CD4-positive, alpha-beta T cell treated with Interleukin-4 for 1 hour (primary cell): ENCODE data around the gene IFNA1.
"Not testable (repeated sequence)": the region's sequence is repeated elsewhere in the genome, so short reads cannot be mapped to it uniquely, and the experiment has no call there.

Experiments
- DNase-seq, 2 donors: peaks; one replicate each; pipeline ENCODE4 v3.0.0-alpha.2; 2020 to 2022

IFNA1 gene

GRCh38 chr9:21449312-21449711 lies 9.1 kb downstream of the IFNA1 start:
- not testable (repeated sequence) for DNase-seq

DNA sequence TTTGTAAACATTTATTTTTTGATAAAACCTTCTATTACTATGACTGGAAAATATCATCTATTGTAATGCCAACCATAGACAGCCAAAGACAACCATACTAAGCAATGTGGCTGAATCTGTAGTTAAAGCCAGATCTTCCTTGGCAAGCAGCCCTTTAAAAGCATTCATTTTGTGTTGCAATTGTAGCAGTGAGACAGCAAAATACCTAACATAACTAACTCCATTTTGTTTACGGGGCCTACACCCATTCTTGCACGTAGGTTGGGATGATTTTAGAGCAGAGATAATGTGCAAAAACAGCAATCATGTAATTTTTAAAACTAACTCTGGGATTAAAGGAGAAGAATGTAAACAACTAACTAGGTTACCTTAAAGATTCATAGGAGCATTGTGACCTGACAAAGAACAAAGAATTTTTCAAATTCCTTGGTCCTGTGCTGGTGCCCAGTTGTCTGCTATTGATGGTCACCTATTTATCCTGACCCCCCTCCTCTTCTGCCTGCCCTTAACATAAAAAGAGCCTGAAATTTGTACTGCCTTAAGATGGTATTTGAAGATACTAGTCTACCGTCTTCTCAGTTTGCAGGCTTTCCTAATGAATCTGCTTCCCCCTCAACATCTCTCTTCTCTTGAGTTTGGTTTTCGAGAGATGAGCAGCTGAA lies 10.6 kb downstream of the IFNA1 start:
- DNase-seq, result no peak

- no peak for DNase-seq
These were observed 12.4 kb downstream of the IFNA1 start for GRCh38 chr9:21452681-21453080.

DNA sequence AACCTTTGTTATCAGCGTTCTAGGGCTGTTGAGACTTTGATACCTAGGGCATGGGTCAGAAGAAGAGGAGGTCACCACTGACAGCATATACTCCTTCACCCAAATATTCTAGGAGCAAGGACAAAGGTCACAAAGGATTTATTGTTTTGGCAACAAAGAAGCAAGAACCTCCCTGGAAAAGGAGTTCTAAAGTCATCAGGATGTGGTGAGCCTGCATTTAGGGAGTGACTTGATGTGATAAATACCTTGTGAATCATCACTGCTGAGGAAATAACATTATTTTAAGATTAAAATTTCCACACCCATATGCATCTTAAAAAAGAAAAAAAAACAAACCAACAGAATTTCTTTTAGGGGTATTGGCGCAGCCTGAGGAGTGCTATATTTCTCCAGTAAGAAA lies 13.9 kb downstream of the IFNA1 start:
- no peak for DNase-seq

DNA sequence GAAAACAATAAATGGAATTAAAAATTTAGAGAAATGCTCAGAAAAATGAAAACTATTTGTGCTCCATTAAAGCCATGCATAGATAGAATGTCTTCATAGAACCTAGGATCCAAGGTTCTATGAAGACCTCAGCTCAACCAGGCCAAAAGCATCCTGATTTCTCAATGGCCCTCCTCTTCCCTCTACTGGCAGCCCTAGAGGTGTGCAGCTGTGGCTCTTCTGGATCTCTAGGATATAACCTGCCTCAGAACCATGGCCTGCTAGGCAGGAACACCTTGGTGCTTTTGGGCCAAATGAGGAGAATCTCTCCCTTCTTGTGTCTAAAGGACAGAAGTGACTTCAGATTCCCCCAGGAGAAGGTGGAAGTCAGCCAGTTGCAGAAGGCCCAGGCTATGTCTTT lies 15.1 kb downstream of the IFNA1 start:
- DNase-seq, result peak; percentile 36 to 49

GRCh38 chr9:21461377-21461776 lies 21.1 kb downstream of the IFNA1 start:
- DNase-seq, result no peak

- DNase-seq, result no peak
These were observed 24.9 kb downstream of the IFNA1 start for GRCh38 chr9:21465138-21465537.

DNA sequence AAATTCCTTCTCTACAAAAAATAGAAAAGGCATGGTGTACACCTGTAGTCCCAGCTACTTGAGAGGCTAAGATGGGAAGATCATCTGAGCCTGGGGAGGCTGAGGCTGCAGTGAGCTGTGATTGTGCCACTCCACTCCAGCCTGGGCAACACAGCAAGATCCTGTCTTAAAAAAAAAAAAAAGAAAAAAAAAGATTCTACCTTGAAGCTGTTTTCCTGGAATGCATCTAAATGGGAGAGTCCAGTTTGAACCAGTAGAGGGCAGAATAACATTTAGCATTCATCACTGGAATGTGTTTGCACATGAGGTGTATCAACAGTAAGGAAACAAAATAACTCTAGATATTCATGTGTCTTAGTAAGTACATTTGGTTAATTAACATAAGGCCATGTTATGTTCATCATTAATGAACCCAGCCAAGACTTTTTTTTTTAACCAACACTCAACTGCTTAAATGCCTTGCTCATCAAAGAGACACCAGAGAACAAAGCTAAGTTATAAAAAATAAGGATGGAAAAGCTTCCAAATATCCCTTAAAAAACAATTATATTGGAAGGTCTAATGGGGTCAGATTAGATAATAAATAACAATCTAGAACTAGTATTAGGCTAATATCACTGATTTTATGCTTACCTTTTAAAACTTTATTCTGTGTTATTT lies 25.8 kb downstream of the IFNA1 start:
- peak in 1 of 2 donors; percentile 72 for DNase-seq

- no peak for DNase-seq
These were observed 29.9 kb downstream of the IFNA1 start for GRCh38 chr9:21470126-21470525.

- DNase-seq, result no peak
These were observed 33.0 kb downstream of the IFNA1 start for GRCh38 chr9:21473236-21473635.

- DNase-seq, result no peak
These were observed 37.2 kb downstream of the IFNA1 start for GRCh38 chr9:21477466-21477865.

DNA sequence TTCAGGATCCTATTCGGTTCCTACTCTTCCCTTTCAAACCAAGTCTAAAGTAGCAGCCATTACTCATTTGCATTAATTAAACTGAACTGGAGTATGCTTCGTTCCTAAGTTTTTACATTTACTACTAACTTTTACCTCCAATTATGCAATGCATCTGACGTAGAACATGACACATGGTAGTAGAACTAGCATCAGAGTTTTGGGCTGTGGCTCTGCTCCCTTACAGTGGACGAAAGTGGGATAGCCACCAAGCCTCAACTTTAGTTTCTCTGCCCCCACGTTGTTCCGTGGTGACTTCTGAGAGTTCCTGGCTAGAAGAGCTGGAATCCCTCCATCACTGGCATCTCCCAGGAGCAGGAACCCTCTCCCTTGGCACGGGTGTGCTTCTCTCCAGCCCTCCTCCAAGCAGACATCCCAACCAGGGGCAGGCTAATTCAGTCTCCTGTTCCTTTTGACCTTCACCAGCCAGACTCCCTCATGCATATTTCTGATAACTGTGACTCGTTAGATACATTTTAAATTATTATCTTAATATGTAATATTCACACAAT lies 39.0 kb downstream of the IFNA1 start:
- no peak for DNase-seq

- no peak for DNase-seq
These were observed 41.3 kb downstream of the IFNA1 start for GRCh38 chr9:21481470-21482056.

GRCh38 chr9:21482213-21482612 lies 42.0 kb downstream of the IFNA1 start, which contains the start of gene IFNE:
Gene IFNE, minus strand, starts transcription at chr9:21482313. Its CDS starts 619 bp downstream, at chr9:21481694.
- DNase-seq, result no peak
